Cortex of kidney (tissue), 1 donor: ENCODE measurements around the gene TNS4.

Experiments
- DNase-seq: peaks from one replicate; lab custom pipeline; 2025; lab: John Stamatoyannopoulos, UW

The TNS4 gene

DNA sequence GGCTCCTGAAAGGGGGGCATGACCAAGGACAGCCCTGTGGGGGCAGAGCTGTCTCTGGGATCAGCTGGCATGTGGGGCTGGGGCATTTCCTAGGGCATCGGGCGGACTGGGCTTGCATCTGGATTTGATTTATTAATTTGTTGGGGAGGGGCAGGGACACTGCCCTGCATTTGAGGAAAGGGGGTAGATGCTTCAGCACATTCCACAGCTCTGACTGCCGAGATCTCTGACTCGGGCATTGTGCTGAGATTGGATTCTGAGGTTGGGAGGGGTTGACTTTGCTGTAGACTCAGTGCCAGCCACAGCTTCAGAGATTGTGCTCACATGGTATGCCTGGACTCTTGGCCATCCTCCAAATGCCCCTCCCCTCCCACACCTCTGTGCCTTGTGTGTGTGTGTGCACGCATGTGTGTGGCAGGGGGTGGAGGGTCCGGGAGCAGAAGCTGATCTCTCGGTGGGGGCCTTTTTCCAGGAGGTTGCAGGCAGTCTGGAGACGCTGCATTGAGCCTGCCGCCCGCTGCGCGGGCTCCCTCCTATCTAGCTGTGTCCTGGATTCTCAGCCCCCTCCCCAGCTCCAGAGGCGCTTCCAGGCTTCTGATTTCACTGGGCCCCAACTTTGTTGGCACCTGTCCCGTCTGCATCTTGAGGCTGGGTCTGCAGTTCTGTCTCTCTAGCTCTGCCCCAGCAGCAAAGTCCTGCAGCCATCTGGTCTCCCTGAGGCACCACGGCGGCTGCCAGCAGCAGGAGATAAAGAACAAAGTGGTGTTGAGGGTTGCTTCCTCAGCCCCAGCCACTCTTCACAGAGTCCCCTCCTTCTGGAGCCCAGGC is 43.2 kb downstream of the TNS4 start:
- DNase-seq: no peak

DNA sequence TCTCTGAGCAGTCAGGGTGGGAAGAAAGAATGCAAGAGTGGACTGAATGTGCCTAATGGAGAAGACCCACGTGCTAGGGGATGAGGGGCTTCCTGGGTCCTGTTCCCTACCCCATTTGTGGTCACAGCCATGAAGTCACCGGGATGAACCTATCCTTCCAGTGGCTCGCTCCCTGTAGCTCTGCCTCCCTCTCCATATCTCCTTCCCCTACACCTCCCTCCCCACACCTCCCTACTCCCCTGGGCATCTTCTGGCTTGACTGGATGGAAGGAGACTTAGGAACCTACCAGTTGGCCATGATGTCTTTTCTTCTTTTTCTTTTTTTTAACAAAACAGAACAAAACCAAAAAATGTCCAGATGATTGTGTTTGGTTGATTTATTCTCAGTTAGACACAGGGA is 44.1 kb downstream of the TNS4 start:
- no peak for DNase-seq

DNA sequence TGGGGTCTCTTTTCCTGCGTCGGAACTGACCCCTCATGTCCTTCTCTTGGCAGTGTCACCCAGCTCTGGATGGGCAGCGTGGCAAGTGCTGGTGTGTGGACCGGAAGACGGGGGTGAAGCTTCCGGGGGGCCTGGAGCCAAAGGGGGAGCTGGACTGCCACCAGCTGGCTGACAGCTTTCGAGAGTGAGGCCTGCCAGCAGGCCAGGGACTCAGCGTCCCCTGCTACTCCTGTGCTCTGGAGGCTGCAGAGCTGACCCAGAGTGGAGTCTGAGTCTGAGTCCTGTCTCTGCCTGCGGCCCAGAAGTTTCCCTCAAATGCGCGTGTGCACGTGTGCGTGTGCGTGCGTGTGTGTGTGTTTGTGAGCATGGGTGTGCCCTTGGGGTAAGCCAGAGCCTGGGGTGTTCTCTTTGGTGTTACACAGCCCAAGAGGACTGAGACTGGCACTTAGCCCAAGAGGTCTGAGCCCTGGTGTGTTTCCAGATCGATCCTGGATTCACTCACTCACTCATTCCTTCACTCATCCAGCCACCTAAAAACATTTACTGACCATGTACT is 44.9 kb downstream of the TNS4 start:
- no peak for DNase-seq

- no peak for DNase-seq
Observed at GRCh38 chr17:40454613-40454995, 46.8 kb downstream of the TNS4 start.

GRCh38 chr17:40453881-40454612 is 47.4 kb downstream of the TNS4 start:
- no peak for DNase-seq

GRCh38 chr17:40452921-40453378 is 48.5 kb downstream of the TNS4 start:
- DNase-seq: no peak

DNA sequence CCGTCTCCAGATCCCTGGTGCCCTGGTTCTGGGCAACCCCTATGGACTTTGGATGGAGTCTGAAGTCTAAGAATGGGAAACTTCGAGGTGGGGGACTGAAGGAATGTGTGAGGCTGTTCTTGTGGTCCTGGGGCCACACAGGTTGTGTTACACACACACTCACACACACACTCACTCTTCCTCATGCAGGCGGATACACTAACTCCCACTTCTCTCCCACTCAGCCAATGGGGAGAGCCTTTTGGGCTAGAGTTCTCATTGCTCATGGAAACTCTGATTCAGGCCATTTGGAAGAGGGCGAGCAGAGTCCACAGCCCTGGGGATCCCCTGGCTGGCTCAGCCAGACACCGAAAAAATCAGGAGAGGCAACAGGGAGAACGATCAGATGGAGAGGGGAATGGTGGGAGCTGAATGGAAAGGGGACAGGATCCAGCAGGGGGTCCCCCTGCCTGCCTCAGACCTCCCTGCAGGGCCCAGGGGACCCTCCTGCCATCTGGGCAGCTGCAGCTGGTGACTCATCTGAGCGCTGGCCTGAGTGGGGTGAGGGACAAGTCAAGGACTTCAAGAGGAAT is 49.1 kb downstream of the TNS4 start:
- DNase-seq: no peak

DNA sequence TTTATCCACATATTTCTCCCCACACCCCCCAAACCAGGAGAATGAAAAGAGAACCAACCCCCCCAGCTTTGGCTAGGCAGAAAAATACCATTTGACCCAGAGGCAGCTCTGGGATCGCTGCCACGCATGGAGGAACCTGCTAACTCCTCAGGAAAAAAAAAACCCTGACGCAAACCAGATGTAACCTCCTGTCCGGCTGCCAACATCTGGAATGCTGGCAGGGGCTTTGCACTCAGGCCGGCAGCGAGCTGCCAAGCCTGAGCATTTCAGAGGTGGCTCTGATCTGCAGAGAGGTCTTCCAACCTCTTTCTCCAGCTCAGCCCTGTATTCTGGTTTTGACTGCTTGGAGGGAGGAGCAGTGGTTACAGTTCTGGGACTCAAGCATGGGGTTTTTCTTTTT is 50.0 kb downstream of the TNS4 start:
- DNase-seq: no peak

- DNase-seq: no peak
Observed at GRCh38 chr17:40450175-40450574, 51.2 kb downstream of the TNS4 start.

DNA sequence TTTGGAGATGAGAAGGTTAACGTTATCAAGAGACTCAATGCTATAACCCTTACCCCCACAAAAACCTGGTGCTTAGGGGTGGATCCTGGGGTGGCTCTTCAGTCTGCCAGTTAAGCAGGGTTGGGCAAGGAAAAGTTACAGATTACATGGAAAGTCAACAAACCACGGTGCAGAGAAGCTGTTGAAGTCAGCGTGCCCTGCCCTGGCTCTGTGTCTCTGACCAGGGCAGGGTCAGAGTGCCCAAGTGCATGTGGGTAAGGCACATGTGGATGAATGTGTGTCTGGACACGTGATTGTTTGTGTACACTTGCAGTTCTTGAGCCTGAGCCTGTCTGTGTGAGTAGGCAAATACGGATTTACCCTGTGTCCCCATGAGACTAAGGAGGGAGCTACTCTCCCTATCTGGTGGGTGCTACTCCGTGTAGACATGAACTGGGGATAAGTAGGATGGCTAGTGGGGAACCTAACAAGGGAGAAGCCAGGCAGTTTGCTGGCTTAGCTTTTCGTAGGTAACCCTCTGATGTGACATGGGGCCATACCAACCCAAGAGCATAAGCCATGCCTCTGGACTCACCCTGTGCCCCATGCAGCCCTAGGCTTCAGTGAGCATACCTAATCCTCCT is 52.7 kb downstream of the TNS4 start:
- DNase-seq: no peak

DNA sequence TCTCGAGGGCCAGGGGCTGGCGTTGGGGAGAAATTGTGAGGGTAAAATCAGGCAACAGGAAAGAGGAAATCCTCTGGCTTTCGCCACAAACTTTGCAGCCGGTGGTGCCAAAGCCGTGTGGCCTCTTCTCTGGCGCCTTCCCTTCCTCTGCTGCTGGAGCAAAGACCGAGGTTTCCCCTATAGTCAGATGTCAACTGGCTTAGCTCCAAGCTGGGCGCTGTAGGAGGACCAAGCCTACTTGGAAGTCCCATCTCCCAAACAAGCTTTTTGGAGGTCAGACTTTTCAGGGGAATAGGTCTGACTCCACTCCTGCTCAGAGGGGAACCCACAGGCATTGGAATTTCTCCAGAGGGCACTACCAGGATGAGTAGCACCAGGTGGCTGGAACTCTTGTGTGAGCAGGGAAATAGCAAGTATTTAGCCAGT is 53.2 kb downstream of the TNS4 start:
- DNase-seq: no peak

GRCh38 chr17:40447806-40448205 is 53.6 kb downstream of the TNS4 start:
- no peak for DNase-seq

DNA sequence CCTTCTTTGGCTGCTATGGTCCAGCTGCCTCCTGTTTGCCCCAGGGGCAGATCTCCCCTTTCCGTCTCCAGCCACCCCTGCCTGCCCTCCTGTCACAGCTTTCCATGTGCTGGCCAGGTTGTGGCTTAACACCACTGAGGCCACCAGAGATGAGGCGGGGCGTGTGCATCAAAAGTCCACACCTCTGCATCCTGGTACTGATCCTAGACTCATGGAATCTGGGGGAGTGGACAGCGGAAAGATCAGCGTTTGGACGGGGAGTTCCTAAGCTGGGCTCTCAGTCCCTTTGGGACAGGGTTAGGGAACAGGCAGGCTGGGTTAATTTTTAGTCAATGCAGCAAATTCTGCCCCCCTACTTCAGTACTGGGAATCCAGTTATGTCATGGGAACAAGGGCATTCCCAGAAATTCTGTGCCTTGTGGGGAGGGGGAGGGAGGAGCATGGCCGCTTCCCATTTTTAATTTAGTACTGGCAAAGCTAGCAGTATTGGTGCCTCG is 54.2 kb downstream of the TNS4 start:
- DNase-seq: no peak

- DNase-seq: no peak
Observed at GRCh38 chr17:40445751-40446468, 55.5 kb downstream of the TNS4 start.

DNA sequence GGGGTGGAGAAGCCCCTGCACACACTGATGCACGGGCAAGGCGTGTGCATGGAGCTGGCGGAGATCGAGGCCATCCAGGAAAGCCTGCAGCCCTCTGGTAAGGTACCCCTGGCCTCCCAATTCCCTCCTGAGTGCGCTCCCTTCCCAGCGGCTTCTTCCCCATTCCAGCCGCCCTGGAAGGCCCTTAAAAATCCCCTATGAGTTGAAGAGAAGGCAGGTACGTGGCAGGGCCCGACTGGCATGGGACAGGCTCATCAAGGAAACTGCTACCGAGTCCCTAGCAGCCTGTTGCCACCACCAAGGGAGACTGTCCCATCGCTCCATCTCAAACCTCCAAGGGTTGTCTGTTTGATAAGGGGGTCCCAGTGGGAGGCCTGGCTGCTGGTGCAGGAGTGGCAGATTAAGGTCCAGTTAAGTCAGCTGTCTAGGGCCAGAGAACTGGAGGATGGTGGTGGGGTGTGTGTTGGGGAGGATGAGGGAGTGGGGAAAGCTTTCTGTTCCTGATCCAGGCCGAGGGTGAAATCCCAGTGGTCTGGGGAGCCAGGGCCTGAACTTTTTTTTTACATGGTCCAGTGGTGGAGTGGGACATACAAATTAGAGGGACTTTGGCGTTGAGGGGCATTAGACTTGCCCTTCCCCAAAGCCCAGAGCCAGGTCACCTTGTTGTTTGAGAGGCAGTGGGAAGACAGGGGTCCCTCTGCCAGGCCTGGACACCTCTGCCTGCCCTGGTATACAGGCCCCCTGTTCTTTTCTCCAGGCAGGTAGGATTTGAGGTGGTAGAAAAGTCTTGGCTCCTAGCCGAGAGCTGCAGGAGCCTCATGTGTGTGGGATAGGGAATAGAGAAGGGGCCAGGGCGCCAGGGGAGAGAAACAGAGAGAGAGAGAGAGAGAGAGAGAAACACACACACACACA is 57.2 kb downstream of the TNS4 start:
- no peak for DNase-seq

GRCh38 chr17:40443196-40443987 is 58.0 kb downstream of the TNS4 start, which contains the start of gene IGFBP4:
Gene IGFBP4 (plus strand): TSS chr17:40443450. CDS start chr17:40443736, 286 bp downstream.
- DNase-seq: no peak

DNA sequence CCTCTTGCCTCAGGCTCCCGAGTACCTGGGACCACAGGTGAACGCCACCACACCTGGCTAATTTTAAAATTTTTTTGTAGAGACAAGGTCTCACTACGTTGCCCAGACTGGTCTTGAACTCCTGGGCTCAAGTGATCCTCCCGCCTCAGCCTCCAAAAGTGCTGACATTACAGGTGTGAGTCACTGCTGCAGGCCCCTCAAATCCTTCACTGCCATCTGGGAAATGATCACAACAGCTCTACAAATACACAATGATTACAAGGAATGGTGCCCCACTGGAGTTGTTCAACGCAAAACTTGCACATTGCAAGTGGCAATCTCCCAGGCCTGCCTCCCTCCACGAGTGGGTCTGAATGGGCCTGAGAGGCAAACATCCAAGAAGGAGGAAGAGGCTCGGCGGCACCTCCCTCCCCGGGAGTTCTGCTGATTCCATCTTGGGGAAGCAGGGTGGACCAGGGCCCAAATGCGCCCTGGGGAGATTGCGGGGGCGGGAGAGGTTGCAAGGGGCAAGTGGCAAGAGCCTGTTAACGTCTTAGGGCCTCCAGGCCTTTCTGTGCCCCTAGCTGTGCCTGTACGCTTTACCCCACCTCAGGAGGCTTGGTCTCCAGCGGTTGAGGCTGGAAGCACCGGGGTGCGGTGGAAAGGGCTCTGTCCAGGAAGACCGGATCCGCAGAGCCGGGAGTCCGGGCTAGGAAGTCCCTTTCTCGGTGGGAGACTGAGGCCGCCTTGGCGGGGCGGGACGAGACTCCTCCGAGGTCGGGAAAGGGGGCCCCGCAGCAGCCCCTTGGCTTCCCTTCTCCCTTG is 58.8 kb downstream of the TNS4 start:
- DNase-seq: no peak

DNA sequence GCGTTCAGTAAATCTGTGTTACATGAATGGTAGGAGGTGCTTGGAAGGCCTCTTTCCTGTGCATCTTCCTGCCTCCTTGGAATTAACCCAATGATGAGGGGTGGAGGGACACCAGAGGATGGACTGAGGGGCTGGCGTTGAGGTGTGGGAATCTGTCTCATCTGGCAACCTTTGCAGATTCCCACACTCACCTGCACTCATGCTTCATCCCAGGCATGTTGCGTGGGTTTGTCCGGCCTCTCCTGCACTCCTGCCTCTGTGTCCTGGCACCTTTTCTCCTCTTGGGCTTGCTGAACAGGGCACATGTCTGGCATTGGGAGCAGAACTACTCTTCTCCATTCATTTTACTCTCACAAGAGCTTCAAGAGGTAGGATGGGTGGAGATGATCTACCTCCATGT is 61.3 kb downstream of the TNS4 start:
- DNase-seq: no peak
